Fibroblast of the aortic adventitia (primary cell): Measurements from ENCODE around the gene NTN4. TPM values are rescaled to one million over a fixed set of nuclear protein-coding genes. Genes with fewer than 3 reads are reported as not detected.

Experiments used
- DNase-seq: peaks from one replicate; pipeline ENCODE4 v3.0.0-alpha.2; 2010; ENCODE audit warnings: low read depth
- H3K4me3 ChIP-seq: 2 replicates; pipeline ENCODE4 v1.5.1; 2011; ENCODE audit warnings: low read depth, mild to moderate bottlenecking, control low read depth, low read length, moderate library complexity
- CTCF ChIP-seq: IDR thresholded peaks from 2 replicates; pipeline ENCODE4 v1.5.1; 2011; ENCODE audit warnings: mild to moderate bottlenecking, low read length, control low read depth, inconsistent platforms; ENCODE audit not compliant: insufficient read depth
- total RNA-seq: library from RNA; depleted of rRNA; stranded (reverse); fragments of >200 nt; gene quantifications from 2 replicates; pipeline ENCODE4 v1.2.3, GENCODE V29; 2012; ENCODE audit warnings: low replicate concordance

Gene NTN4
- total RNA-seq, 1 donor: 71.8 TPM

DNA sequence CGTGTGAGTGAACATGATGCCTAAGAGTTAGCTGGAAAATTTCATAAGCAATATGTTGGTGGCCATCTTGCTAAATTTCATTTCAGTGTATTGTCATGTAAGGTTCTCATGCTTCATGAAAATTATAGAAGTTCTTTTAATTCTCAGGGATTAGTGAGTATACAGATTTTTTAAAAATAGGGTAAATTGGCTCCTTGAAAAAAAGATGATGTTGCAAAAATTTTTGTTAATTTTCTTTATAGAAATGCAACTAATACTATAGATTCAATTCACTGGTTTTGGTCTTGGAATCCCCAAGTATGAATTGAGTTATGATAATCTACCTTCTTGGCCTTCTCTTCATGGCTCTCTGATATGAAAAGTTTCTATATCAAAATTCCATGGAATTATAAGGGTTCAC is 75.4 kb downstream of the NTN4 start:
- H3K4me3 ChIP-seq: no peak overlapping the region
- no peak for DNase-seq
- TF ChIP-seq CTCF: no peak

DNA sequence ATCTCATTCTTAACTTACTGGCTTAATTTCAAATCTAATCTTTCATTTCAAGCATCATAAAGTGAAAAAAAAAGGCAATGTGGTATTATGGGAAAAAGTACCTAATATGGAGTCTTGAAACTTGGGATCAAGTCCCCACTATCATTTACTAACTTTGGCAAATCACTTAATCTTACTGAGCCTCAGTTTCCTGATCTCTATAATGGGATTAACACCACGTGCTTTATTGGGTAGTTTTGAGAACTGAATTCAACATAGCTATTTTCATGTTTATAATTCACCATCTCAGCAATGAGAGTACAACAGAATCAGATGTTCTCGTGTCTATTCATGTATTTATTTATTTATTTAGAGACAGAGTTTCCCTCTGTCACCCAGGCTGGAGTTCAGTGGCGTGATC is 78.3 kb downstream of the NTN4 start:
- no peak for TF ChIP-seq CTCF
- no peak for DNase-seq
- H3K4me3 ChIP-seq: no peak overlapping the region

GRCh38 chr12:95710386-95710785 is 80.2 kb downstream of the NTN4 start:
- no peak for TF ChIP-seq CTCF
- no peak for DNase-seq

DNA sequence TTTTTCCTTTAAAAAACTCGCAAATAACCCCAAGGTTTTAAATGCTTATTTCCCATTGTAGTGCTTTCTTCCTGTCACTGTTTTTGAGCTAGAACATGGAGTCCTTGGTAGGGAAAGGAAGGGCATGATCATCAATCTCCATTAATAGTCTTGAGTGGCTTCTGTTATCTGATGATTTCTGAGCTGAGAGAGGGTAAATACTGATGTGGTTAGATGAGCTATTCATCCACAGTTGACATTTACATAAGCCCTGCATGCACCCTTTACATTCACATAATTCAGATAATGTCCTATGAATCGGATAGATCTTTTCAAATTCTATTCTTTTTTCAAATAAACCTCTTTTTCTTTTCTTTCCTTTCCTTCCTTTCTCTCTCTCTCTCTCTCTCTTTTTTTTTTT is 81.4 kb downstream of the NTN4 start:
- TF ChIP-seq CTCF: no peak
- no peak for DNase-seq
- H3K4me3 ChIP-seq: no peak overlapping the region

More at GRCh38 chr12:95710386-95710785, 80.2 kb downstream of the NTN4 start:
- no peak overlapping the region for H3K4me3 ChIP-seq

DNA sequence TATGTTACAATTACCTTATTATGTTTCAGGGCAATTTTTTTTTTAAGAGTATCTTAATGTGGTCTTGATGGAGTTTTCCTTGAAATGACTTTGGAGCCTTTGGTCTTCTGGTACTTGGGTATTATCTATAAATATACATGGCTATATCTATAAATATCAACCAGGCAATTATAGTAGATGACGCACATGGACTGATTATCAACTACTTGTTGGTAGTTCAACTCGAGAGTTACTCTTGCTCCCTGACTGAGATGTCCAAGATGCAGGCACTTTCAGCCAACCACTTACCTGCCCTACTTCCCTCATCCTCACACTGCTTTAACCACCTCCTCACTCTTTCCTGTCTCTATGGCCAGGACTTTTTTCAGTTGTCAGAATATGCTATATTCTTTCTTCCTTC is 85.4 kb downstream of the NTN4 start:
- no peak for TF ChIP-seq CTCF
- no peak for DNase-seq

DNA sequence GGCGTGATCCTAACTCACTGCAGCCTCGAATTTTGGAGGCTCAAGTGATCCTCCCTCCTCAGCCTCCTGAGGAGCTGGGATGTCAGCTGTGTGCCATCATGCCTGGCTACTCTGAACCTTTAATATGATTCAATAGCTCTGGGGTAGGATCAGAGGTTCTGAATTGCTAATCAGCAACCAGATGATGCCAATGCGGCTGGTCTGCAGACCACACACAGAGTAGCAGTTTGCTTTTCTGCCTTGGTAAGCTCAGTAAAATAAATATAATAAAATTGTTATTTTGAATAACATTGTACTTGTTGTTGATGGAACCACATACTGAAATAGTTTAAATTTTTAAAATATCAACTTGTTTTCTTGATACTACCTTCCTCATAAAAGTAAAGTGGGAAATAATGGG is 86.6 kb downstream of the NTN4 start:
- no peak for TF ChIP-seq CTCF
- no peak for DNase-seq
- H3K4me3 ChIP-seq: no peak overlapping the region

More for the DNA sequence above, 85.4 kb downstream of the NTN4 start:
- H3K4me3 ChIP-seq: no peak overlapping the region

GRCh38 chr12:95701722-95702418 is 88.7 kb downstream of the NTN4 start:
- H3K4me3 ChIP-seq: no peak overlapping the region
- no peak for TF ChIP-seq CTCF
- DNase-seq: no peak
